NCI-H82 treated with DMSO at 0.1 percent for 48 hours (cell line): ENCODE data around the gene MYO10.

Experiments
- DNase-seq: peaks from one replicate; lab custom pipeline; 2025; ENCODE audit not compliant: unreplicated experiment; lab: John Stamatoyannopoulos, UW

Gene MYO10

GRCh38 chr5:16639206-16639605, 296.9 kb downstream of the MYO10 start:
- no peak for DNase-seq

GRCh38 chr5:16628376-16628775, 307.7 kb downstream of the MYO10 start:
- DNase-seq: no peak

DNA sequence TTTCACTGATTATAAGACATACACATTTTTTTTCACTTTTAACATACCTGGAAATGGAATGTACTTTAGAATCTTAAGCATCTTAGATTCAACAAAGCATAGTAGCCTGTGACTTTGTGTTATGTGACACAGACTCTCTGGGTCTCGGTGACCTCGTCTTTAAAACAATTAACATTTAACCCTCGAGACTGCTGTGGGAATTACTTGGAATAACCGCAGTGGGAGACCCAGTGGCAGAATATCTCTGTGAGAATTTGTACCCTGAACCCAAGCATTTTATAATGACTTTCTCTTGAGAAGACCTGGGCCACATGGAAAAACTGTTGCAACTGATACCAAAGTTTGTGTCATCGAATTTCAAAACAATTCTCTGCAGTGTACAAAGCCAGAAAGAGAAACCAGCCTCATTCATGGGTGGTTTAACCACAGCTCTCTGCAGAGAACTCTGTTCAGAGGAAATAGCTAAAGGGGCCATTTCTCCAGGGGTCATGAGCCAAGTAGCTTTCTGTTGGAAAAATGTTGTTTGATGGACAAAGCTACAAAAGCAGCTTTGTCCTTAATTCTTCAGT, 309.3 kb downstream of the MYO10 start:
- no peak for DNase-seq

GRCh38 chr5:16625096-16625495, 311.0 kb downstream of the MYO10 start:
- DNase-seq: no peak

- no peak for DNase-seq
These were observed 317.0 kb downstream of the MYO10 start for GRCh38 chr5:16619136-16619535.

DNA sequence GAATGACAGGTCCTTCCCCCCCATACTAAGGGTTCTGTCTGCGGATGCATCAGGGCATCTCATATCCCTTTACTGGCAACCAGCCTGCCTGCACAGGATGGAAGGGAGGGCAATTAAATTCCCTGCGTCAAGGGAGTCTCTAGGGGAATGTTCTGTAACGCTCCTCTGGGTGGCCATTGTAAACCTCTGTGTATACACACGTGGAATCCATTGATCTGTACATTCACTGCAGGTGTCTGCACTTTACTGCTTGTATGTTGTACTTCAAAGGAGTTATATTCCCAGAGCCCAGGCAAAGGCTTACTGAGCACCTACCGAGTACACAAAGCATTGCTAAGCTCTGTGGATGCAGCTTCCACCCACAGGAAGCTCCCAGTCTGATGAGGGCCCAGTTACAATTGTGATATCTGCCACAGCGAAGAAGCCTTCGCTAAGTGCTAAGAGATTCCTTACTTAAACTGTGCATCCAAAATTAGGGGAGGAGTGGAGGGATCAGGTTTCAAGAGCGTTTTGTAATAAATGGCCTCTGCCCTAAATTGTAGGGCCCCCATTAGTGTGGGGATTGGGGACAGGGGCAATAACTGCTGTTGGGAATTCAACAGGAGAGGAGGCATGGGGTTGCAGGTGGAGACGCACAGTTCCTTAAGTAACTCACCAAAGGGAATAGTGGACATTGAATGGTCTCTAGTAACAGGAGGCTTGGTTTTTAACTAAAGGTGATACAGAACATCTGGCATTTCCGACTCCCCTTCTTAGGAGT, 317.8 kb downstream of the MYO10 start:
- no peak for DNase-seq

- DNase-seq: no peak
These were observed 318.7 kb downstream of the MYO10 start for GRCh38 chr5:16617274-16617968.

DNA sequence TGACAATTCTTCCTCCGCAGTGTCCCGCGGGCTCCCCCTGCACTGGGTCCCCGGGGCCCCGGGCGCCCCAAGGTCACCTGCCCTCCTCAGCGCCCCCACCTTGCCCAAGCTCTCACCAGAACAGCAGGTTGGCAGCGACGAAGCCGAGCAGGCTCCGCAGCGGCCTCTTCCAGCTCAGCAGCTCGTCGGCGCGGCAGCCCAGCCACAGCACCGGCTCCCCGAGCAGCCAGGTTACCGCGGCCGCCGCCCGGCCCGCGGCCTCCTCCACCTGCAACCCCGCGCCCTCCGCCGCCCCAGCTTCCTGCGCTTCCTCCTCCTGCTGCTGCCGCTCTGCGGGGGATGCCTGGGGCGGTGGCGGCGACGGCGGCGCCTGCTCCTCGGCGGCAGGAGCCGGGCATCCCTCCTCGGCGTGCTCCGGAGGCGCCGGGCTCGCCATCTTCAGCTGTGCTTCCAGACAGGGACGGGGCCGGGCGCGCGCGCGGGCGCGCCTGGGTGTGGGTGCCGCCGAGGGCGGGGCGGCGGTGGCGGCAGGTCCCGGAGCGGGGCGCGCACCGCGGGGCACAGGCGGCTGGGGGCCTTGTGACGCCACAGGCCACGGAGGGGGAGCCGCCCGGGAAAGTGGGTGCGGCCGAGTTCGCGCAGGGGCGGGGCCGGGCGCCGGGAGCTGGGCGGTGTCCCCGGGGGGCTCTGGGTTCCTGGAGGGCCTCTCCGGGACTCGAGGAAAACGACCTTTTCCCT, 319.4 kb downstream of the MYO10 start, which contains the start of gene RETREG1:
Gene RETREG1 (minus strand): TSS at position 462 of the 738 bp plus-strand sequence. CDS start 26 bp downstream, at position 436.
- no peak for DNase-seq

- DNase-seq: no peak
These were observed 320.1 kb downstream of the MYO10 start for GRCh38 chr5:16615741-16616535.

DNA sequence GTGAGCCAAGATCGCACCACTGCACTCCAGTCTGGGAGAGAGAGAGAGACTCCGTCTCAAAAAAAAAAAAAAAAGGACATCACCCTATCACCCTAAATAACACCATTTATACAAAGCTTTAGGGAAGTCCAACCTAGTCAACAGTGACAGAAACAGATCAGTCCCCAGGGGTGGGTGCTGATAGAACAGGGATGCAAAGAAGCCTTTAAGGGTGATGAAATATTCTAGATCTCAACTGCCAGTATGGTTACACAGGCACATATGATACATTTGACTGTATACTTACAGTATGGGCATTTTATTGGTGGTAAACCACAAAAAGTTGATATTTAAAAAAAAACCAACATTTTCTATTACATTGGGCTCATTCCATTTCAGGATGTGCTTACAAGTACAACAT, 324.1 kb downstream of the MYO10 start:
- DNase-seq: no peak
